SKM-1 (cell line): ENCODE measurements around the gene RIOK1.
"Not testable (repeated sequence)": the region's sequence is repeated elsewhere in the genome, so short reads cannot be mapped to it uniquely, and the experiment has no call there.

Experiments used
- DNase-seq: peaks from one replicate; lab custom pipeline; 2025; ENCODE audit not compliant: unreplicated experiment; lab: John Stamatoyannopoulos, UW

RIOK1 gene

GRCh38 chr6:7389451-7390225, at the start of gene RIOK1, which contains the start of gene CAGE1:
RIOK1 (plus strand) TSS chr6:7389808; CDS start chr6:7390003, 195 bp downstream.
CAGE1 (minus strand) TSS chr6:7389742; CDS start chr6:7387173, 2,569 bp downstream.
- peak; percentile 78 for DNase-seq

GRCh38 chr6:7341271-7341670, 48.3 kb upstream of the RIOK1 start:
- DNase-seq: no peak

- no peak for DNase-seq
These were observed 47.4 kb upstream of the RIOK1 start for GRCh38 chr6:7341989-7342742.

- no peak for DNase-seq
These were observed 45.8 kb upstream of the RIOK1 start for GRCh38 chr6:7343546-7344475.

GRCh38 chr6:7344773-7345450, 44.7 kb upstream of the RIOK1 start:
- not testable (repeated sequence) for DNase-seq

GRCh38 chr6:7347551-7347997, 42.0 kb upstream of the RIOK1 start:
- DNase-seq: not testable (repeated sequence)

GRCh38 chr6:7350591-7350990, 39.0 kb upstream of the RIOK1 start:
- not testable (repeated sequence) for DNase-seq

- DNase-seq: not testable (repeated sequence)
These were observed 37.7 kb upstream of the RIOK1 start for GRCh38 chr6:7351916-7352315.

GRCh38 chr6:7367408-7367807, 22.2 kb upstream of the RIOK1 start:
- no peak for DNase-seq

- no peak for DNase-seq
These were observed 15.9 kb upstream of the RIOK1 start for GRCh38 chr6:7373739-7374138.

- no peak for DNase-seq
These were observed 11.6 kb upstream of the RIOK1 start for GRCh38 chr6:7377961-7378360.

GRCh38 chr6:7378740-7379139, 10.9 kb upstream of the RIOK1 start:
- no peak for DNase-seq

- DNase-seq: no peak
These were observed 8.5 kb upstream of the RIOK1 start for GRCh38 chr6:7381092-7381491.

GRCh38 chr6:7389162-7389450, 502 bp upstream of the RIOK1 start:
- no peak for DNase-seq

- DNase-seq: no peak
These were observed 744 bp downstream of the RIOK1 start for GRCh38 chr6:7390226-7390878.

- DNase-seq: no peak
These were observed 1.5 kb downstream of the RIOK1 start for GRCh38 chr6:7391151-7391550.

- DNase-seq: no peak
These were observed 2.8 kb downstream of the RIOK1 start for GRCh38 chr6:7392402-7392801.

GRCh38 chr6:7401075-7401474, 11.5 kb downstream of the RIOK1 start:
- DNase-seq: no peak

- no peak for DNase-seq
These were observed 13.1 kb downstream of the RIOK1 start for GRCh38 chr6:7402716-7403115.

GRCh38 chr6:7404546-7404945, 14.9 kb downstream of the RIOK1 start:
- no peak for DNase-seq
